Lower leg skin (tissue), 3 donors: Measurements from ENCODE around the gene PHOX2B.

ENCODE experiments used
- CTCF ChIP-seq, 3 donors: fragments of 450-650 bp; IDR thresholded peaks; one replicate each; pipeline ENCODE4 v1.5.1; 2016; ENCODE audit warnings: antibody characterized with exemption in 3 of 3, mild to moderate bottlenecking in 3 of 3, moderate library complexity in 2 of 3
- POLR2A ChIP-seq, 2 donors: fragments of 450-650 bp; IDR thresholded peaks; one replicate each; pipeline ENCODE4 v1.6.1; 2016 to 2017; ENCODE audit warnings: antibody characterized with exemption in 2 of 2, mild to moderate bottlenecking in 1 of 2, moderate library complexity in 1 of 2

- TF ChIP-seq POLR2A (IDR thresholded peaks at IDR 0.05) (no peak), CTCF (IDR thresholded peaks at IDR 0.05) (no peak)
These were observed 2.5 kb downstream of the PHOX2B start for GRCh38 chr4:41746025-41746439.
